IMR-90 (cell line): ENCODE measurements around the gene EXPH5. TPM values are rescaled to one million over a fixed set of nuclear protein-coding genes. Genes with fewer than 3 reads are reported as not detected.

Source experiments
- ATAC-seq: fragments of 200-7000 bp; cut with Tn5 transposase; 2 replicates; pipeline ENCODE4 v1.9.1; 2020; ENCODE audit warnings: low read depth, mild to moderate bottlenecking, moderate library complexity
- BruUV-seq: library from RNA; stranded (reverse); fragments of 400-500 nt; replicated peaks from 2 replicates; lab custom pipeline; 2021; lab: Mats Ljungman, UMichigan
- CTCF ChIA-PET: fragments of 300-600 bp; formaldehyde crosslinking; extraction: SDS; loops from one replicate; lab custom pipeline; 2021; ENCODE audit warnings: antibody characterized with exemption; lab: Yijun Ruan, JAX
- POLR2A ChIA-PET: fragments of 300-600 bp; sonication (Branson Sonifier 250); formaldehyde crosslinking; loops from one replicate; lab custom pipeline; 2022; ENCODE audit warnings: antibody characterized with exemption; ENCODE audit not compliant: unreplicated experiment; lab: Charles Lee
- DNase-seq: peaks from one replicate; pipeline ENCODE4 v3.0.0; 2013
- H2AFZ ChIP-seq: replicated peaks from 2 replicates; pipeline ENCODE3; 2013; ENCODE audit warnings: low read length, mild to moderate bottlenecking; ENCODE audit not compliant: poor library complexity
- H2AK5ac ChIP-seq: 2 replicates; pipeline ENCODE4 v1.6.1; 2013; ENCODE audit warnings: low read depth, low read length, inconsistent platforms
- H2AK9ac ChIP-seq: replicated peaks from 2 replicates; pipeline ENCODE3; 2013; ENCODE audit warnings: mild to moderate bottlenecking, low read depth, low read length, moderate library complexity; ENCODE audit not compliant: poor library complexity
- H2BK120ac ChIP-seq: 2 replicates; pipeline ENCODE4 v1.6.1; 2013; ENCODE audit warnings: low read depth, low read length, inconsistent platforms
- H2BK15ac ChIP-seq: 3 replicates; pipeline ENCODE4 v1.6.1; 2013; ENCODE audit warnings: low read depth, low read length, inconsistent platforms
- H2BK20ac ChIP-seq: 2 replicates; pipeline ENCODE4 v1.6.1; 2013; ENCODE audit warnings: low read depth, mild to moderate bottlenecking, inconsistent platforms, low read length, moderate library complexity
- H2BK5ac ChIP-seq: 2 replicates; pipeline ENCODE4 v1.6.1; 2013; ENCODE audit warnings: mild to moderate bottlenecking, low read depth, low read length, inconsistent platforms; ENCODE audit not compliant: poor library complexity, severe bottlenecking
- H3K14ac ChIP-seq: replicated peaks from 2 replicates; pipeline ENCODE4 v1.6.1; 2013; ENCODE audit warnings: low read depth, low read length, inconsistent platforms
- H3K18ac ChIP-seq: 2 replicates; pipeline ENCODE4 v1.6.1; 2013; ENCODE audit warnings: low read depth, low read length, control low read depth
- H3K23ac ChIP-seq: 2 replicates; pipeline ENCODE4 v1.6.1; 2013; ENCODE audit warnings: low read depth, low read length, inconsistent platforms
- H3K27ac ChIP-seq: 2 replicates; pipeline ENCODE4 v1.5.1; 2013; ENCODE audit warnings: mild to moderate bottlenecking, control low read depth, low read length; ENCODE audit not compliant: insufficient read depth
- H3K27me3 ChIP-seq: 2 replicates; pipeline ENCODE4 v1.6.1; 2013; ENCODE audit warnings: low read length; ENCODE audit not compliant: control insufficient read depth, insufficient read depth
- H3K36me3 ChIP-seq: 2 replicates; pipeline ENCODE4 v1.6.1; 2013; ENCODE audit warnings: low read length, mixed read lengths; ENCODE audit not compliant: control insufficient read depth, insufficient read depth
- H3K4ac ChIP-seq: 2 replicates; pipeline ENCODE4 v1.6.1; 2013; ENCODE audit warnings: low read depth, low read length, inconsistent platforms
- H3K4me1 ChIP-seq: 2 replicates; pipeline ENCODE4 v1.6.1; 2013; ENCODE audit warnings: low read length, mixed read lengths; ENCODE audit not compliant: control insufficient read depth, insufficient read depth
- H3K4me2 ChIP-seq: 2 replicates; pipeline ENCODE4 v1.6.1; 2013; ENCODE audit warnings: low read depth, mild to moderate bottlenecking, control low read depth, low read length, moderate library complexity
- H3K4me3 ChIP-seq: 2 replicates; pipeline ENCODE4 v1.5.1; 2013; ENCODE audit warnings: low read depth, mild to moderate bottlenecking, control low read depth, low read length, moderate library complexity; ENCODE audit not compliant: insufficient read depth
- H3K56ac ChIP-seq: 2 replicates; pipeline ENCODE4 v1.6.1; 2013; ENCODE audit warnings: low read length, inconsistent platforms; ENCODE audit not compliant: insufficient read depth; ENCODE audit errors: extremely low read depth
- H3K79me1 ChIP-seq, 2 experiments: 2 replicates each; pipeline ENCODE4 v1.6.1; 2013; ENCODE audit warnings: low read length in 2 of 2, inconsistent platforms in 1 of 2, low read depth in 1 of 2
- H3K9ac ChIP-seq: 2 replicates; pipeline ENCODE4 v1.6.1; 2013; ENCODE audit warnings: low read depth, low read length, control low read depth
- H3K9me1 ChIP-seq: 2 replicates; pipeline ENCODE4 v1.6.1; 2013; ENCODE audit warnings: low read length, inconsistent platforms; ENCODE audit not compliant: insufficient read depth
- H3K9me3 ChIP-seq: 2 replicates; pipeline ENCODE4 v1.6.1; 2013; ENCODE audit warnings: low read length; ENCODE audit not compliant: control insufficient read depth, insufficient read depth
- H4K20me1 ChIP-seq: 2 replicates; pipeline ENCODE4 v1.6.1; 2013; ENCODE audit warnings: low read length, inconsistent platforms; ENCODE audit not compliant: insufficient read depth
- H4K5ac ChIP-seq: 2 replicates; pipeline ENCODE4 v1.6.1; 2013; ENCODE audit warnings: mild to moderate bottlenecking, low read depth, low read length, control low read depth
- H4K8ac ChIP-seq, 2 experiments: 2 replicates each; pipeline ENCODE4 v1.6.1; 2013; ENCODE audit warnings: low read depth in 2 of 2, low read length in 2 of 2, control low read depth in 1 of 2, inconsistent platforms in 1 of 2
- H4K91ac ChIP-seq: 2 replicates; pipeline ENCODE4 v1.6.1; 2013; ENCODE audit warnings: low read depth, low read length, inconsistent platforms; ENCODE audit not compliant: insufficient read depth
- BHLHE40 ChIP-seq: fragments of 150-350 bp; IDR thresholded peaks from 2 replicates; pipeline ENCODE4 v1.6.1; 2016; ENCODE audit warnings: mild to moderate bottlenecking, low read depth, low read length
- CEBPB ChIP-seq: IDR thresholded peaks from 2 replicates; pipeline ENCODE4 v1.6.1; 2012; ENCODE audit warnings: low read depth, low read length, improper control_type of control experiment
- ELK1 ChIP-seq: fragments of 150-350 bp; IDR thresholded peaks from 2 replicates; pipeline ENCODE4 v1.6.1; 2016; ENCODE audit warnings: low read depth, mild to moderate bottlenecking, low read length, moderate library complexity, borderline replicate concordance
- FOS ChIP-seq: fragments of 150-350 bp; IDR thresholded peaks from 2 replicates; pipeline ENCODE4 v1.6.1; 2016; ENCODE audit warnings: low read depth, low read length
- MAZ ChIP-seq: IDR thresholded peaks from 2 replicates; pipeline ENCODE4 v1.6.1; 2012; ENCODE audit warnings: low read depth, mild to moderate bottlenecking, low read length, improper control_type of control experiment, moderate library complexity, borderline replicate concordance
- MXI1 ChIP-seq: IDR thresholded peaks from 2 replicates; pipeline ENCODE4 v1.6.1; 2012; ENCODE audit warnings: low read depth, mild to moderate bottlenecking, low read length, moderate library complexity, borderline replicate concordance
- NFE2L2 ChIP-seq: fragments of 150-350 bp; IDR thresholded peaks from 2 replicates; pipeline ENCODE4 v1.6.1; 2016; ENCODE audit warnings: low read depth, mild to moderate bottlenecking, low read length
- POLR2A ChIP-seq: IDR thresholded peaks from 2 replicates; pipeline ENCODE4 v1.6.1; 2012; ENCODE audit warnings: mild to moderate bottlenecking, low read depth, low read length
- RAD21 ChIP-seq: IDR thresholded peaks from 2 replicates; pipeline ENCODE4 v1.6.1; 2012; ENCODE audit warnings: low read length, improper control_type of control experiment
- RFX5 ChIP-seq: IDR thresholded peaks from 2 replicates; pipeline ENCODE4 v1.8.0; 2012; ENCODE audit warnings: low read depth, mild to moderate bottlenecking, low read length, moderate library complexity
- SMC3 ChIP-seq: fragments of 150-350 bp; IDR thresholded peaks from 2 replicates; pipeline ENCODE4 v1.6.1; 2016; ENCODE audit warnings: low read depth, mild to moderate bottlenecking, antibody characterized with exemption, low read length, moderate library complexity
- USF2 ChIP-seq: fragments of 150-350 bp; IDR thresholded peaks from 2 replicates; pipeline ENCODE4 v1.6.1; 2017; ENCODE audit warnings: mild to moderate bottlenecking, antibody characterized with exemption, low read length, low read depth
- WGBS, 2 experiments: methylation state at CpG; one replicate each; pipeline versions ENCODE4 v1.1.5 to v1.1.7; 2013; ENCODE audit warnings: missing lambda C conversion rate in 2 of 2; ENCODE audit not compliant: insufficient read length in 1 of 2; ENCODE audit errors: extremely low coverage in 2 of 2; 5-methylcytosine and 5-hydroxymethylcytosine counted together
- dilution Hi-C: fragments of 300-500 bp; cut with HindIII; formaldehyde crosslinking; loops from one replicate; pipeline ENCODE4 v1.14.3; 2018; ENCODE audit warnings: low sequenced_read_pairs; ENCODE audit not compliant: unreplicated experiment
- in situ Hi-C: fragments of 300-500 bp; cut with MboI; formaldehyde crosslinking; loops from 3 replicates; pipeline ENCODE4 v1.14.3; 2019; ENCODE audit warnings: low sequenced_read_pairs, inconsistent platforms, mixed read lengths
- intact Hi-C: fragments of 100-400 bp; cut with micrococcal nuclease; formaldehyde crosslinking; loops from 2 replicates; pipeline ENCODE4 v1.10.0; 2022
- polyA plus RNA-seq, 3 experiments: library from polyadenylated mRNA; depleted of rRNA; stranded (reverse); fragments of >200 nt; gene quantifications; 2 replicates each; pipeline ENCODE4 v1.2.3, GENCODE V29; 2012; ENCODE audit warnings: low replicate concordance in 1 of 3
- total RNA-seq: library from RNA; depleted of rRNA; stranded (reverse); fragments of >200 nt; gene quantifications from 2 replicates; pipeline ENCODE4 v1.2.3, GENCODE V29; 2012

Gene EXPH5
- total and polyA plus RNA-seq, 2 of the 4 experiments (the other 2 are of a cell fraction): 0.05 to 0.72 TPM

- Histone ChIP-seq H3K79me1 (no peaks in the 10 kb centered on the region), H3K18ac (no peak overlapping the region), H3K36me3 (no peaks in the 10 kb centered on the region), H2BK5ac (no peak overlapping the region), H2BK15ac (no peak overlapping the region), H3K27me3 (no peaks in the 10 kb centered on the region), H3K9me1 (no peaks in the 10 kb centered on the region), H3K27ac (no peak overlapping the region), H2BK120ac (no peak overlapping the region), H3K4me1 (peaks cover 2% of the 10 kb centered on the region; the same call in 1 of the 2 replicates), H4K5ac (no peak overlapping the region), H4K20me1 (no peaks in the 10 kb centered on the region), H4K91ac (no peak overlapping the region), H3K9ac (no peak overlapping the region), H2BK20ac (no peak overlapping the region), H2AFZ (no peak overlapping the region), H3K4me3 (no peak overlapping the region), H3K23ac (no peak overlapping the region), H3K14ac (no peak overlapping the region), H2AK9ac (no peak overlapping the region), H3K56ac (no peak overlapping the region), H4K8ac (no peak overlapping the region), H3K4me2 (no peak overlapping the region), H2AK5ac (no peak overlapping the region), H3K4ac (no peak overlapping the region), H3K9me3 (no peaks in the 10 kb centered on the region)
- CTCF ChIA-PET: no interaction called here
- POLR2A ChIA-PET: no interaction called here
- dilution Hi-C loops: no loop called here
- in situ Hi-C loops: no loop called here
- no TSS peak for BruUV-seq
- WGBS, 2 experiments: 100% methylated on average over 1 of the region's 4 CpGs; no CpG with 5 or more reads in 1 of the 2 experiments
- DNase-seq (no peak), ATAC-seq (no peak)
- TF ChIP-seq ELK1 (no peak), MXI1 (no peak), BHLHE40 (no peak), SMC3 (no peak), CEBPB (no peak), RFX5 (no peak), POLR2A (no peak), FOS (no peak), MAZ (no peak), NFE2L2 (no peak), RAD21 (no peak), USF2 (no peak)
- intact Hi-C loops: no loop called here
Measured at GRCh38 chr11:108516125-108516524, 77.4 kb downstream of the EXPH5 start.
